Suprapubic skin (tissue), 4 donors: Measurements from ENCODE around the gene ZNF496.

ENCODE experiments used
- EP300 ChIP-seq: sonication (generic); formaldehyde crosslinking; IDR thresholded peaks from one replicate; pipeline ENCODE4 v1.6.1; 2017; ENCODE audit warnings: antibody characterized with exemption
- POLR2A ChIP-seq, 2 donors: fragments of 450-650 bp; IDR thresholded peaks; one replicate each; pipeline ENCODE4 v1.6.1; 2017; ENCODE audit warnings: antibody characterized with exemption in 2 of 2, mild to moderate bottlenecking in 2 of 2, moderate library complexity in 2 of 2
- POLR2AphosphoS5 ChIP-seq, 3 donors: sonication (generic); formaldehyde crosslinking; IDR thresholded peaks; one replicate each; pipeline ENCODE4 v1.6.1; 2017; ENCODE audit warnings: antibody characterized with exemption in 3 of 3
- TF ChIP-seq, protein P1 (sequence below), 2 donors: fragments of 200-600 bp in 1 of 2; fragments of 450-650 bp in 1 of 2; sonication (generic) in 1 of 2; IDR thresholded peaks; one replicate each; pipeline ENCODE4 v1.5.1; 2016 to 2019; ENCODE audit warnings: antibody characterized with exemption in 2 of 2, mild to moderate bottlenecking in 1 of 2, moderate library complexity in 1 of 2

DNA sequence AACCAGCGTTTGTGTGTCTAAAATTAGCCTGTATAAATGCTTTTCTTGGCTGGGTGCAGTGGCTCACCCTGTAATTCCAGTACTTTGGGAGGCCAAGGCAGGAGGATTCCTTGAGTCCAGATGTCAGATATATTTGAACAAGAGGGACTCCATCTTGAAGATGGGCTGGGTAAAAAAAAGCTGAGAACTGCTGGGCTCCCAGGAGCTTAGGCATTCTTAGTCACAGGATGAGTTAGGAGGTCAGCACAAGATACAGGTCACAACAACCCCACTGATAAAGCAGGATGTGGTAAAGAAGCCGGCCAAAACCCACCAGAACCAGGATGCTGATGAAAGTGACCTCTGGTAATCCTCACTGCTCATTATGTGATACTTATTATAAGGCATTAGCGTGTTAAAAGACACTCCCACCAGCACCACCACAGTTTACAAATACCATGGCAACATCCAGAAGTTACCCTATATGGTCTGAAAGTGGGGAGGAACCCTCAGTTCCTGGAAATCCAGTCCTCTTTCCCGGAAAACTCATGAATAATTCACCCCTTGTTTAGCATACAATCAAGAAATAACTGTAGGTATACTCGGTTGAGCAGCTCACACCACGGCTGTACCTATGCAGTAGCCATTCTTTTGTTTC is 36.2 kb upstream of the ZNF496 start:
- TF ChIP-seq POLR2A (IDR thresholded peaks at IDR 0.05) (no peak), POLR2AphosphoS5 (IDR thresholded peaks at IDR 0.05) (no peak), EP300 (no peak)
- TF ChIP-seq, protein P1, sequence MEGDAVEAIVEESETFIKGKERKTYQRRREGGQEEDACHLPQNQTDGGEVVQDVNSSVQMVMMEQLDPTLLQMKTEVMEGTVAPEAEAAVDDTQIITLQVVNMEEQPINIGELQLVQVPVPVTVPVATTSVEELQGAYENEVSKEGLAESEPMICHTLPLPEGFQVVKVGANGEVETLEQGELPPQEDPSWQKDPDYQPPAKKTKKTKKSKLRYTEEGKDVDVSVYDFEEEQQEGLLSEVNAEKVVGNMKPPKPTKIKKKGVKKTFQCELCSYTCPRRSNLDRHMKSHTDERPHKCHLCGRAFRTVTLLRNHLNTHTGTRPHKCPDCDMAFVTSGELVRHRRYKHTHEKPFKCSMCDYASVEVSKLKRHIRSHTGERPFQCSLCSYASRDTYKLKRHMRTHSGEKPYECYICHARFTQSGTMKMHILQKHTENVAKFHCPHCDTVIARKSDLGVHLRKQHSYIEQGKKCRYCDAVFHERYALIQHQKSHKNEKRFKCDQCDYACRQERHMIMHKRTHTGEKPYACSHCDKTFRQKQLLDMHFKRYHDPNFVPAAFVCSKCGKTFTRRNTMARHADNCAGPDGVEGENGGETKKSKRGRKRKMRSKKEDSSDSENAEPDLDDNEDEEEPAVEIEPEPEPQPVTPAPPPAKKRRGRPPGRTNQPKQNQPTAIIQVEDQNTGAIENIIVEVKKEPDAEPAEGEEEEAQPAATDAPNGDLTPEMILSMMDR (IDR thresholded peaks at IDR 0.05): no peak
